Ovary (tissue), 10 donors: ENCODE measurements around the gene CD300LF. TPM values are rescaled to one million over a fixed set of nuclear protein-coding genes. Genes with fewer than 3 reads are reported as not detected.
A peak's percentile ranks its signal among the peaks of the same experiment; 100 is the strongest.

Experiments
- DNase-seq, 5 donors: peaks; one replicate each; pipeline ENCODE4 v3.0.0-alpha.2; 2019 to 2020
- H3K27ac ChIP-seq, 2 donors: fragments of 200-600 bp; one replicate each; pipeline versions ENCODE4 v1.5.1 to v1.8.0; 2019 to 2022
- H3K27me3 ChIP-seq: fragments of 200-600 bp; one replicate; pipeline ENCODE4 v1.8.0; 2022
- H3K36me3 ChIP-seq: fragments of 200-600 bp; sonication (generic); one replicate; pipeline ENCODE4 v1.5.1; 2019
- H3K4me1 ChIP-seq: one replicate; pipeline ENCODE4 v1.8.1; 2013; ENCODE audit warnings: mild to moderate bottlenecking, moderate library complexity; ENCODE audit not compliant: insufficient read depth
- H3K4me3 ChIP-seq: fragments of 200-600 bp; sonication (generic); one replicate; pipeline ENCODE4 v1.5.1; 2017
- H3K9me3 ChIP-seq, 2 donors: fragments of 200-600 bp in 1 of 2; sonication (generic) in 1 of 2; one replicate each; pipeline versions ENCODE4 v1.5.1 to v1.8.1; 2013 to 2019; ENCODE audit warnings: mild to moderate bottlenecking in 1 of 2, moderate library complexity in 1 of 2
- EP300 ChIP-seq: sonication (generic); formaldehyde crosslinking; IDR thresholded peaks from one replicate; pipeline ENCODE4 v1.6.1; 2017; ENCODE audit warnings: antibody characterized with exemption
- POLR2A ChIP-seq: fragments of 450-650 bp; IDR thresholded peaks from one replicate; pipeline ENCODE4 v1.6.1; 2017; ENCODE audit warnings: antibody characterized with exemption, mild to moderate bottlenecking, moderate library complexity
- WGBS, 3 donors: extraction: QIAGEN DNeasy Blood & Tissue Kit in 1 of 3; methylation state at CpG; one replicate each; pipeline versions ENCODE4 v1.1.5 to v1.1.7; 2013 to 2017; 5-methylcytosine and 5-hydroxymethylcytosine counted together
- intact Hi-C, 4 donors: fragments of 100-400 bp; cut with DNase I; formaldehyde crosslinking; loops; one replicate each; pipeline versions ENCODE4 v1.11.0 to v1.15.1; 2022 to 2023
- long read RNA-seq, 3 donors: library from polyadenylated mRNA in 2 of 3; unstranded in 2 of 3; transcript quantifications; one replicate each; pipeline ENCODE4 v2.0.0 and lab custom pipeline, GENCODE V29; 2021 to 2026
- polyA plus RNA-seq, 2 donors: library from polyadenylated mRNA; stranded (reverse); fragments of 200-250 nt in 1 of 2; fragments of 350-450 nt in 1 of 2; fragmentation: Illumina TruSeq in 1 of 2; extraction: RNeasy Lipid Tissue Mini Kit (QIAGEN cat#74804) in 1 of 2; gene quantifications; one replicate each; pipeline ENCODE4 v1.2.3, GENCODE V29; 2013 to 2014
- total RNA-seq, 7 donors: library from RNA; depleted of rRNA in 2 of 7; stranded (reverse); fragments of >200 nt in 2 of 7; fragmentation: NEBNext Ultra II Directional in 3 of 7; extraction: Animal tissue kit (Norgen Biotek cat#: 25700) in 3 of 7; gene quantifications; one replicate each; pipeline versions ENCODE4 v1.1.0 to v1.2.4, GENCODE V29; 2016 to 2023
- TF ChIP-seq, protein P1 (sequence below), 3 donors: fragments of 450-650 bp in 2 of 3; fragments of 200-600 bp in 1 of 3; IDR thresholded peaks; one replicate each; pipeline versions ENCODE4 v1.5.1 to v1.8.0; 2016 to 2022; ENCODE audit warnings: antibody characterized with exemption in 3 of 3, mild to moderate bottlenecking in 1 of 3
- donor health status: DM: no; HTN: no; CAD: no; lungs with moderate emphysema.
- donor health status: DM: no; HTN: no; CAD: no.
- donor health status: Bipolar disorder and iron deficiency.
- donor health status: DM: yes; HTN: yes; CAD: no.
- donor health status: DM: no; HTN: no; CAD: no.
- donor health status: DM: yes; HTN: yes; CAD: no.

CD300LF gene
- 1 to 10 TPM in 2 of 7 donors, under 1 TPM in 4, not detected in 1; 0.23 to 3.9 (median 0.34) TPM for total RNA-seq
- polyA plus RNA-seq: 1 to 10 TPM in 1 of 2 donors, under 1 TPM in 1; 0.36 to 2.6 TPM
- long read RNA-seq, donor 1, partial matches to known transcripts: 0 of 1 reads
- long read RNA-seq, donor 1, other reads (novel, unspliced or antisense): 1 of 1 reads
- long read RNA-seq, donor 2: 0 reads
- long read RNA-seq, donor 3, partial matches to known transcripts: 0 of 1 reads
- long read RNA-seq, donor 3, other reads (novel, unspliced or antisense): 0 of 1 reads

- no peaks in the 10 kb centered on the region for H3K9me3 ChIP-seq
- H3K27me3 ChIP-seq: no peaks in the 10 kb centered on the region
- no peaks in the 10 kb centered on the region for H3K4me1 ChIP-seq
- WGBS, 3 donors: 77 to 83% (median 78%) methylated on average over 8 of the region's 8 CpGs
- H3K27ac ChIP-seq: no peak within 1 kb of the TSS
- no peak within 1 kb of the TSS for H3K4me3 ChIP-seq
- no peaks in the 10 kb centered on the region for H3K36me3 ChIP-seq
- intact Hi-C loops: no loop called here
- no peak for TF ChIP-seq EP300
- TF ChIP-seq POLR2A: no peak
- TF ChIP-seq, protein P1, sequence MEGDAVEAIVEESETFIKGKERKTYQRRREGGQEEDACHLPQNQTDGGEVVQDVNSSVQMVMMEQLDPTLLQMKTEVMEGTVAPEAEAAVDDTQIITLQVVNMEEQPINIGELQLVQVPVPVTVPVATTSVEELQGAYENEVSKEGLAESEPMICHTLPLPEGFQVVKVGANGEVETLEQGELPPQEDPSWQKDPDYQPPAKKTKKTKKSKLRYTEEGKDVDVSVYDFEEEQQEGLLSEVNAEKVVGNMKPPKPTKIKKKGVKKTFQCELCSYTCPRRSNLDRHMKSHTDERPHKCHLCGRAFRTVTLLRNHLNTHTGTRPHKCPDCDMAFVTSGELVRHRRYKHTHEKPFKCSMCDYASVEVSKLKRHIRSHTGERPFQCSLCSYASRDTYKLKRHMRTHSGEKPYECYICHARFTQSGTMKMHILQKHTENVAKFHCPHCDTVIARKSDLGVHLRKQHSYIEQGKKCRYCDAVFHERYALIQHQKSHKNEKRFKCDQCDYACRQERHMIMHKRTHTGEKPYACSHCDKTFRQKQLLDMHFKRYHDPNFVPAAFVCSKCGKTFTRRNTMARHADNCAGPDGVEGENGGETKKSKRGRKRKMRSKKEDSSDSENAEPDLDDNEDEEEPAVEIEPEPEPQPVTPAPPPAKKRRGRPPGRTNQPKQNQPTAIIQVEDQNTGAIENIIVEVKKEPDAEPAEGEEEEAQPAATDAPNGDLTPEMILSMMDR (IDR thresholded peaks at IDR 0.05): no peak
- DNase-seq: no peak
Observed at GRCh38 chr17:74712756-74713155, at the start of gene CD300LF. Gene CD300LF (minus strand): TSS chr17:74712923. CDS start chr17:74712866, 57 bp downstream.

- Histone ChIP-seq H3K4me3 (no peak overlapping the region), H3K27me3 (no peaks in the 10 kb centered on the region), H3K36me3 (no peaks in the 10 kb centered on the region), H3K9me3 (no peaks in the 10 kb centered on the region), H3K4me1 (peaks cover 23% of the 10 kb centered on the region), H3K27ac (no peak overlapping the region)
- 95 to 97% (median 96%) methylated on average over 11 of the region's 11 CpGs for WGBS, 3 donors
- TF ChIP-seq EP300: no peak
- TF ChIP-seq, protein P1 (IDR thresholded peaks at IDR 0.05): no peak
- TF ChIP-seq POLR2A: no peak
- intact Hi-C loops: no loop called here
- no peak for DNase-seq
Observed at GRCh38 chr17:74761931-74762330, 49.2 kb upstream of the CD300LF start.

GRCh38 chr17:74761419-74761818, 48.7 kb upstream of the CD300LF start:
- TF ChIP-seq POLR2A (no peak), EP300 (no peak)
- TF ChIP-seq, protein P1 (IDR thresholded peaks at IDR 0.05): no peak
- Histone ChIP-seq H3K36me3 (no peaks in the 10 kb centered on the region), H3K4me1 (peaks cover 23% of the 10 kb centered on the region), H3K27ac (no peak overlapping the region), H3K27me3 (no peaks in the 10 kb centered on the region), H3K4me3 (no peak overlapping the region), H3K9me3 (no peaks in the 10 kb centered on the region)
- intact Hi-C loops: no loop called here
- WGBS, 3 donors: 63 to 74% (median 73%) methylated on average over 5 of the region's 5 CpGs
- no peak for DNase-seq

GRCh38 chr17:74760404-74761105, 47.8 kb upstream of the CD300LF start:
- peaks cover 23% of the 10 kb centered on the region for H3K4me1 ChIP-seq
- intact Hi-C loops: no loop called here
- no peak for TF ChIP-seq EP300
- TF ChIP-seq, protein P1 (IDR thresholded peaks at IDR 0.05): no peak
- no peak for TF ChIP-seq POLR2A
- no peaks in the 10 kb centered on the region for H3K27me3 ChIP-seq
- no peaks in the 10 kb centered on the region for H3K9me3 ChIP-seq
- peak in 1 of 5 donors; percentile 27 for DNase-seq
- H3K4me3 ChIP-seq: no peak overlapping the region
- 79 to 87% (median 86%) methylated on average over 7 of the region's 7 CpGs for WGBS, 3 donors
- no peaks in the 10 kb centered on the region for H3K36me3 ChIP-seq
- H3K27ac ChIP-seq: no peak overlapping the region
